BLaER1 (cell line): Measurements from ENCODE around the gene GABARAPL2.
A peak's percentile ranks its signal among the peaks of the same experiment; 100 is the strongest.
"Not testable (repeated sequence)": the region's sequence is repeated elsewhere in the genome, so short reads cannot be mapped to it uniquely, and the experiment has no call there.

Experiments
- H3K27ac ChIP-seq: shearing (Covaris generic); formaldehyde crosslinking; 2 replicates; pipeline ENCODE4 v1.8.1; 2022
- H3K27me3 ChIP-seq: shearing (Covaris generic); formaldehyde crosslinking; 2 replicates; pipeline ENCODE4 v1.8.1; 2022
- H3K36me3 ChIP-seq: shearing (Covaris generic); formaldehyde crosslinking; 2 replicates; pipeline ENCODE4 v1.8.1; 2022
- H3K4me1 ChIP-seq: shearing (Covaris generic); formaldehyde crosslinking; 2 replicates; pipeline ENCODE4 v1.8.1; 2022
- H3K4me2 ChIP-seq: shearing (Covaris generic); formaldehyde crosslinking; 2 replicates; pipeline ENCODE4 v1.8.1; 2022
- H3K4me3 ChIP-seq: shearing (Covaris generic); formaldehyde crosslinking; 2 replicates; pipeline ENCODE4 v1.8.1; 2022
- H3K9ac ChIP-seq: shearing (Covaris generic); formaldehyde crosslinking; 2 replicates; pipeline ENCODE4 v1.8.1; 2022
- H3K9me3 ChIP-seq: shearing (Covaris generic); formaldehyde crosslinking; 2 replicates; pipeline ENCODE4 v1.8.1; 2022
- H4K20me1 ChIP-seq: shearing (Covaris generic); formaldehyde crosslinking; 2 replicates; pipeline ENCODE4 v1.8.1; 2022
- Cebpa-rat ChIP-seq: shearing (Covaris generic); IDR thresholded peaks from 2 replicates; pipeline ENCODE4 v1.8.1; 2022

Gene GABARAPL2

DNA sequence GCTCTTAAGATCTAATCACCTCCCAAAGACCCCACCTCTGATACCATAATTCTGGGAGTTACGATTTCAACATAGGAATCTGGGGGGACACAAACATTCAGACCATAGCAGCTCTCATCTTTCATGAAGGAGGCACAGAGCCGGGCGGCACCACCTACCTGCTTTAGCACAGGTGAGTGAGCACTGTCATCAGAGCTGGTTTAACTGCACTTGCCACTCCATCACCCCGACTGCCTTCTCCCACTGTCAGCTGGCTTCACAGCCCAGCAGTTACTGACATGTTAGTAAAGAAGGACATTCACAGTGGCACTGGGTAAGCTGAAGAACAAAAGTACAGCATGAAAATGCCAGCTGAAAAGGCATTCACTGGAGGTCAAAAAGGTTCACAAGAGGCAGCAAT lies 22.5 kb downstream of the GABARAPL2 start:
- H3K27ac ChIP-seq, result no peak overlapping the region
- peaks cover 33% of the 10 kb centered on the region; the same call in 1 of the 2 replicates for H3K36me3 ChIP-seq
- TF ChIP-seq Cebpa-rat, result no peak
- H3K9me3 ChIP-seq, result no peaks in the 10 kb centered on the region
- no peaks in the 10 kb centered on the region for H3K4me1 ChIP-seq
- H3K4me2 ChIP-seq, result no peak overlapping the region
- H3K27me3 ChIP-seq, result no peaks in the 10 kb centered on the region
- no peak overlapping the region for H3K9ac ChIP-seq
- no peaks in the 10 kb centered on the region for H4K20me1 ChIP-seq
- no peak overlapping the region for H3K4me3 ChIP-seq

- Histone ChIP-seq H3K9ac (no peak overlapping the region), H3K4me1 (peaks cover 4% of the 10 kb centered on the region; the same call in 1 of the 2 replicates), H3K27me3 (no peaks in the 10 kb centered on the region), H3K9me3 (no peaks in the 10 kb centered on the region), H3K27ac (no peak overlapping the region), H3K36me3 (peaks cover 39% of the 10 kb centered on the region), H3K4me3 (no peak overlapping the region), H3K4me2 (no peak overlapping the region), H4K20me1 (no peaks in the 10 kb centered on the region)
- TF ChIP-seq Cebpa-rat, result no peak
These were observed 23.1 kb downstream of the GABARAPL2 start for GRCh38 chr16:75589306-75589705.

GRCh38 chr16:75590920-75591843 lies 25.0 kb downstream of the GABARAPL2 start:
- TF ChIP-seq Cebpa-rat, result no peak
- no peaks in the 10 kb centered on the region for H3K27me3 ChIP-seq
- peaks cover 39% of the 10 kb centered on the region for H3K36me3 ChIP-seq
- H4K20me1 ChIP-seq, result no peaks in the 10 kb centered on the region
- H3K9me3 ChIP-seq, result no peaks in the 10 kb centered on the region
- H3K9ac ChIP-seq, result no peak overlapping the region
- H3K27ac ChIP-seq, result no peak overlapping the region
- H3K4me1 ChIP-seq, result peaks cover 10% of the 10 kb centered on the region; the same call in 1 of the 2 replicates
- H3K4me2 ChIP-seq, result no peak overlapping the region
- H3K4me3 ChIP-seq, result no peak overlapping the region

- H3K4me3 ChIP-seq, H3K27me3 ChIP-seq, H4K20me1 ChIP-seq, H3K4me2 ChIP-seq, H3K9ac ChIP-seq, H3K9me3 ChIP-seq, H3K27ac ChIP-seq: not testable (repeated sequence)
- peaks cover 10% of the 10 kb centered on the region; the same call in 1 of the 2 replicates for H3K4me1 ChIP-seq
- H3K36me3 ChIP-seq, result peaks cover 34% of the 10 kb centered on the region
These were observed 25.7 kb downstream of the GABARAPL2 start for GRCh38 chr16:75591927-75592326.

DNA sequence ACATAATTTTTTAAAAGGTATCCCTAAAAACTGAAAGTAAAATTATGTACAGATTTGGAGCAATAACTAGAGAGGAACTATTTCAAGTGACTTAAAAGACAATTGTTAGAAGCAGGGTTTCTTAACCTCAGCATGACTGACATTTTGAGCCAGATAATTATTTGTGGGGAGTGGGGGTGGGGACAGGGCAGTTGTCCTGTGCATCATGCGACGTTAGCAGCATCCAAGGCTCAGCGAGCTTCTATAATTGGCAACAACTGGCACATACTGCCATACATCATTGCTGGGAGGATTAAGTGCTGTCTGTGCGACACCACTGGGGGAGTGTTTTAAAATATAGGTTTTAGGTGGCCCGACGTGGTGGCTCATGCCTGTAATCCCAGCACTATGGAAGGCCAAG lies 27.1 kb downstream of the GABARAPL2 start:
- Histone ChIP-seq H3K27ac (no peak overlapping the region), H3K9ac (no peak overlapping the region), H3K4me2 (no peak overlapping the region), H3K36me3 (peaks cover 39% of the 10 kb centered on the region), H4K20me1 (no peaks in the 10 kb centered on the region), H3K9me3 (0 out of 2 replicates have a peak, but pooled peaks cover 5% of the 10 kb centered on the region), H3K27me3 (no peaks in the 10 kb centered on the region), H3K4me1 (peaks cover 10% of the 10 kb centered on the region; the same call in 1 of the 2 replicates), H3K4me3 (no peak overlapping the region)
- no peak for TF ChIP-seq Cebpa-rat

DNA sequence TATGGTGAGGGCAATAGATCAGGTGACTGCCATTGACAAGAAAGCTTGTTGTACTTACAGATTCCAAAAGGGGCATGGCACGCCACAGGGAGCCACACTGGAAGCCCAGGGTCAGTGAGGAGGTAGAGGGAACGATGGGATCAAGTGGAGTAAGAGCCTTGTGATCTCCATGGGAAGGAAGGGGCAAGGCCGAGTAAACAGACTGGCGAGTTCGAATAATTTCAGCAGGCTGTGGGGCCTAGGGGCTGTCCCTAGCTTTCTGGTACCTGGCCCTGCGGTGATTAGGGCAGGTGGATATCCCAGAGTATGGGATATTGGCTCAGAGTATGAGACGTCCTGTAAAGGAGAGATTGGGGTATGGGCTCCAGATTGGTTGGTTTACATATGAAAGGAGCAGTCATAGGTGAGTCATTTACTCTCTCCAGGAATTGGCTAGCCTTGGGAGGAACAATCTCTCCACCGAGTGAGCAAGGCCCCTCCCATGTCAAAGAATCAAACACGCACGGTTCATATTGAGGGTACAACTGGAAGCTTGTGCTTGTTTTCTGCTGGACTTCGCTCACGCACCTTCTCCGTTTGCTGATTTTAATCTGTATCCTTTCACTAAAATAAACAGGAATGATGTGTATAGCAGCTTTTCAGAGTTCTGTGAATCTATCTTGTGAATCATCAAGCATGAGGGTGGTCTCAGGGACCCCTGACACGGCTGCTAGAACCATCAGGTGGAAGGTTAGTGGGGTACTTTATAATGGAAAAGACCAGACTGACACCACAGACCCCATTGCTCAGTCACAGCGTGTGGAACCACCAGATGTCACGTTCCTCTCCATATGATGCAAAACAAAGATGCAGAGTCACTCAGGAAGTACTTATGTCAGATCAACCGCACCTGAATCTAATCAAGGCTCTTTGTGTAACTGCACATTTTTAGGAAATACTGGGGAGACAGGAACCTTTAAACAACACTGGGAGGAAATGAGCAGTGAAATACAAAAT lies 27.9 kb downstream of the GABARAPL2 start:
- H3K36me3 ChIP-seq, result peaks cover 35% of the 10 kb centered on the region
- 0 out of 2 replicates have a peak, but pooled peaks cover 5% of the 10 kb centered on the region for H3K9me3 ChIP-seq
- no peaks in the 10 kb centered on the region for H4K20me1 ChIP-seq
- 0 out of 2 replicates have a peak overlapping the region, but pooled peaks have one; percentile 1 for H3K4me2 ChIP-seq
- no peak for TF ChIP-seq Cebpa-rat
- H3K27me3 ChIP-seq, result no peaks in the 10 kb centered on the region
- H3K4me1 ChIP-seq, result peaks cover 10% of the 10 kb centered on the region; the same call in 1 of the 2 replicates
- H3K4me3 ChIP-seq, result no peak overlapping the region
- H3K9ac ChIP-seq, result no peak overlapping the region
- H3K27ac ChIP-seq, result no peak overlapping the region

GRCh38 chr16:75599452-75600277 lies 33.5 kb downstream of the GABARAPL2 start:
- H3K27ac ChIP-seq, result no peak overlapping the region
- peaks cover 25% of the 10 kb centered on the region for H3K9me3 ChIP-seq
- H3K9ac ChIP-seq, result no peak overlapping the region
- no peaks in the 10 kb centered on the region for H3K27me3 ChIP-seq
- peaks cover 3% of the 10 kb centered on the region; the same call in 1 of the 2 replicates for H3K4me1 ChIP-seq
- no peak overlapping the region for H3K4me2 ChIP-seq
- H3K36me3 ChIP-seq, result peaks cover 72% of the 10 kb centered on the region
- no peak for TF ChIP-seq Cebpa-rat
- no peaks in the 10 kb centered on the region for H4K20me1 ChIP-seq
- H3K4me3 ChIP-seq, result no peak overlapping the region

DNA sequence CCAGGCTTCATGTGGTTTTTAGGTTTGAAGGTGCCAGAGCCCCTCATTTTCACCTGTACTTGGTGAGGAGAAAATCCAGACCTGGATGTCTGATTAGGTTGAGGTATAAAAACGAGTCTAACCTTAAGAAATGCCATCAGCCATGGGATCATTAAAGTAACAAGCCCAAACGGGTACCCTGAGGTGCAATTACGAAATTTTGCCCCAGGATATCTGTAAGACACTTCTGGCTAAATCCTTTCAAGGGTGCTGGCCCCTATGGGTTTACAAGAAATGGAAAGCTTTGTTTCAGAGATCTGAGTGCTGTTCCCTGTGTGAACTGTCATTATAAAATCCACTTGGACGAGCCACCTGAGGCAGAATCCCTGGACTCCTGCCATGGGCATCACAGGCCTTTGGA lies 37.1 kb downstream of the GABARAPL2 start:
- H3K4me2 ChIP-seq, result no peak overlapping the region
- peaks cover 92% of the 10 kb centered on the region for H3K36me3 ChIP-seq
- no peaks in the 10 kb centered on the region for H3K4me1 ChIP-seq
- TF ChIP-seq Cebpa-rat, result no peak
- no peaks in the 10 kb centered on the region for H3K27me3 ChIP-seq
- H4K20me1 ChIP-seq, result no peaks in the 10 kb centered on the region
- peaks cover 24% of the 10 kb centered on the region for H3K9me3 ChIP-seq
- H3K4me3 ChIP-seq, result no peak overlapping the region
- H3K9ac ChIP-seq, result no peak overlapping the region
- no peak overlapping the region for H3K27ac ChIP-seq

DNA sequence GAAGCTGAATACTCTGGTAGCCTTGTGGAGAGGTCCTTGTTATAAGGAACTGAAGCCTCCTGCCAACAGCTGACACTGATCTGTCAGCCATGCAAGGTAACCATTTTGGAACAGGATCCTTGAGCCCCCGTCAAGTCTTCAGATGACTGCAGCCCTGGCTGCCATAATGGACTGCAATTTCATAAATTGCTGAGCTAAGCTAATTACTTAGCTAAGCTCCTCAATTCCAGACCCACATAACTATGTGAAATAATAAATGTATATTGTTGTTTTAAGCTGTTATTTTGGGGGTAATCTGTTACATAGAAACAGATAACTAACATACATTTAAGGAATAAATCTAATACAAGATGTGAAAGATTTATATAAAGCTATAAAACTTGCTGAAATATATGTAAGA lies 40.3 kb downstream of the GABARAPL2 start:
- H3K4me1 ChIP-seq, result no peaks in the 10 kb centered on the region
- H3K36me3 ChIP-seq, result peaks cover 94% of the 10 kb centered on the region
- no peak overlapping the region for H3K27ac ChIP-seq
- TF ChIP-seq Cebpa-rat, result no peak
- peaks cover 22% of the 10 kb centered on the region for H3K9me3 ChIP-seq
- no peak overlapping the region for H3K4me2 ChIP-seq
- no peak overlapping the region for H3K9ac ChIP-seq
- H4K20me1 ChIP-seq, result no peaks in the 10 kb centered on the region
- H3K4me3 ChIP-seq, result no peak overlapping the region
- H3K27me3 ChIP-seq, result no peaks in the 10 kb centered on the region
